NCI-H2107 treated with DMSO at 0.1 percent for 48 hours (cell line): Measurements from ENCODE around the gene TM4SF5.

ENCODE experiments used
- DNase-seq: peaks from one replicate; lab custom pipeline; 2025; ENCODE audit not compliant: unreplicated experiment; lab: John Stamatoyannopoulos, UW

TM4SF5 gene

DNA sequence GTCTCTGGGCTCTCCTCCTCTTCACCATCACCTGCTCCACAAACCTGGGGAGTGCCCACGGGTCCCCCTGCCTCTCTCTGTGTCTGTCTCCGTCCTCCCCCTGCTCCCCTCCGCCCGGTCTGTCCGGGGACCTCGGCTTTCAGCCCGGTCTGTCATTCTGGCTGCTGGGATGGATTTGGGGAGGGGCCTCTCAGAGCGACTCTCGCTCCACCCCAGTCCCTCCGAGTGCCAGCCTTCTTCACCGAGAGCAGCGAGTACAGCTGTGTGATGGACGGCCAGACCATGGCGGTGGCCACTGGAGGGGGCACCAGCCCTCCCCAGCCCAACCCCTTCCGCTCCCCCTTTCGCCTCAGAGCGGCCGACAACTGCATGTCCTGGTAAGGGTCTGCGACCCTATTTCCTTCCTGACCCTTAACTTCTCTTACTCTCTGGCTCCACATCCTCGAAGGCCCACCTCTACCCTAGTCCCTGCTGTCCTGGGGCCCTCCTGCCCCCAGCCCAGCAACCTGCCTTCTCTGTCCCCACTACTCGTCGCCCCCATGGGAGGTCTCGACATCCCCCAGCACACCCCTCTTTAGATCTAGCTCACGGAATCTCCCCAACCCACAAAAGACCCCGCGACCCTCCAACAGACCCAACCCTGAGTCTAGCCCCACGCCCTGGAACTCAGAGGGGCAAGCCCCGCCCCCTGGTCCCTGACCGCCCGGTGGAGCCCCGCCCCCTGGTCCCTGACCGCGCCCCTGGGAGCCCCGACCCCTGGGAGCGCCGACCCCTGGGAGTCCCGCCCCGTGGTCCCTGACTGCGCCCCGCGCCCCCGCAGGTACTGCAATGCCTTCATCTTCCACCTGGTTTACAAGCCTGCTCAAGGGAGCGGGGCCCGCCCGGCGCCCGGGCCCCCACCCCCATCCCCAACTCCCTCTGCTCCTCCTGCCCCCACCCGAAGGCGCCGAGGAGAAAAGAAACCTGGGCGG is 26.4 kb upstream of the TM4SF5 start:
- no peak for DNase-seq

DNA sequence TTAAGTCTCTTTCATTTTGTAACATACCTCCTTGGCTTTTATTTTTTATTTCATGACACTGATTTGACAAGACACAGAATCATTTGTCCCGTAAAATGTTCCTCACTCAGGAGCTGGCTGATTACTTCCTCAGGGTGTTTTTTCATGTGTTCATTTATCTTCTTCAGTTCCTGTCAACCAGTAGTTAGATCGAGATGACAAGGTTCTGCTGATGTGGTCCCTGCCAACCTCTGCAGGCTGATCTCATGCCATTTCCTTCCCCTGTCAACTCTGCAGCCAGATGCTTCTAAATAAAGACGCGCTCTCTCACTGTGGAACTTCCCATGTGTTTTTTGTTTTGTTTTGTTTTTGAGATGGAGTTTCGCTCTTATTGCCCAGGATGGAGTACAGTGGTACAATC is 23.8 kb upstream of the TM4SF5 start:
- DNase-seq: no peak

DNA sequence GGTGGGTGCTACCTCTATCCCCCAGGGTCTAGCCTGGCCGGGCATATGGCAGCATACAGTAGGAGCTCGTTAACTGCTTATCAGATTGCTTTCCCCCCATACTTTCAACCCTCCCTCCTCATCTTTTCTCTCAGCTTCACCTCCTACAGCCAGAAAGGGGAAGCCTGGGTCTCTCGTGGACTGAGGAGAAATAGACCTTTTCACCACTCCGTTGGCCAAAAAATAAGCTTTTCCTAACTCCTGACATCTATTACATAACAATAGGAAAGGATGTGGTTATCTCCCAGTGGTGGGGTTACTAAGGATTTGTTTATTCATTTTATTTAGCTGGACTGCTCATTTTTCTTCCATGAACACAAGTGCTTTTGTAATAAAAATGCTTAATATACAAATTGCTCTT is 23.0 kb upstream of the TM4SF5 start:
- DNase-seq: no peak

DNA sequence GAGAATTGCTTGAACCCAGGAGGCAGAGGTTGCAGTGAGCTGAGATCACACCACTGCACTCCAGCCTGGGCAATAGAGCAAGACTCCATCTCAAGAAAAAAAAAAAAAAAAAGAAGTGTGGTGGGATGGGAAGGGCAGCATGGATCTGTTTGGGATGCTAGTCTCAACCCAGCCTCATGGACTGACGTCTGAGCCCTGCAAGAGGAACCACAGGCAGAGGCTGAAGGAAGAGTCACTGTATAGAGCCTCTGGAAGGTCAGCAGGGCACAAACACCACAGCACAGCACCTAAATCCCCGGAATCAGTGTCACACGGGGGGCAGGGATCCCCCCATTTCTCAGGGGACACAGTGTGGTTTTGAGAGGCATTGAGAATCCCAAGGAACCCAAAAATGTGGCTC is 21.1 kb upstream of the TM4SF5 start:
- no peak for DNase-seq

DNA sequence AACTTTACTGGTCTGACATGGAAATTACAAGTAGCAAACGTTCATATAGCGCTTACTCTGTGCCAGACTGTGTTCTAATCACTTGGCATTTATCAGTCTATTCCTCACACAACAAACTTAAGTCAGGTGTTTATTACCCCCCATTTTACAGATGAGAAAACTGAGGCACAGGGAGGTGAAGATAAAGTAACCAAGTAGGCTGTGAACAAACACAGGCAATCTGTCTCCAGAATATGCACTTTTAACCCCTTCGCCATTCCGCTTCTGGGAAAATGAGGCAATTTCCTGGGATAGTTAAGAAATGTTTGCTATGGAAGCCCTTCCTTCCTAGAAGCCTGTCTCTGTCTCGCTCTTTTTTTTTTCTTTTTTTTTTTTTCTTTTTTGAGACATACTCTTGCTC is 19.8 kb upstream of the TM4SF5 start:
- no peak for DNase-seq

DNA sequence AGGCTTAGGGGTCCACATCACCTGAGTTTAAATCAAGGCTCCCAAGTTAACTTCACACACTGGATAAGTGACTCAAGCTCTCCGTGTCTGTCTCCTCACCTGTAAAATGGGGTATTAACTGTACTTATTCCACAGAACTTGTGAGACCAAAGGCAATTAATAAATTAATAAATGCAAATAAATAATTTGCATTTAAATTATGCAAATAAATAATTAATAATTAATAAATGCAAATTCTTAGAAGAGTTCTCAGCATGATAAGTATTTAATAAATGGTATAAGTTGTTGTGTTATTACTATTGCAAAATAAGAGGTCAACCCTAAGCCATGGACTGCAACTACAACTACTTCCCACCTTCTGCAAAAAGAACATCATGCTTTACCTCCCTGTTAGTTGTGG is 18.3 kb upstream of the TM4SF5 start:
- DNase-seq: no peak

DNA sequence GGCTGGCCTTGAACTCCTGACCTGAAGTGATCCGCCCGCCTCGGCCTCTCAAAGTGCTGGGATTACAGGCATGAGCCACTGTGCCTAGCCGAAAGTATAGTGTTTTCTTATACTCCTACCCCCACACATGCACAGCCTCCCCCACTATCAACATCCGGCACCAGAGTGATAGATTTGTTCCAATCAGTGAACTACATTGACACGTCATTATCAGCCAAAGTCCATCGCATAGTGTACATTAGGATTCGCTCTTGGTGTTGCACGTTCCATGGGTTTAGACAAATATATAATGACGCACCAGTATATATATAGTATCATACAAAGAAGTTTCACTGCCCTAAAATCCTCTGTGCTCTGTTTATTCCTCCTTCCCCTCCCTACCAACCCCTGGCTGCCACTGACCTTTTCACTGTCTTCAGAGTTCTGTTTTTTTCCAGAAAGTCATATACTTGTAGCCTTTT is 11.9 kb upstream of the TM4SF5 start:
- DNase-seq: no peak

DNA sequence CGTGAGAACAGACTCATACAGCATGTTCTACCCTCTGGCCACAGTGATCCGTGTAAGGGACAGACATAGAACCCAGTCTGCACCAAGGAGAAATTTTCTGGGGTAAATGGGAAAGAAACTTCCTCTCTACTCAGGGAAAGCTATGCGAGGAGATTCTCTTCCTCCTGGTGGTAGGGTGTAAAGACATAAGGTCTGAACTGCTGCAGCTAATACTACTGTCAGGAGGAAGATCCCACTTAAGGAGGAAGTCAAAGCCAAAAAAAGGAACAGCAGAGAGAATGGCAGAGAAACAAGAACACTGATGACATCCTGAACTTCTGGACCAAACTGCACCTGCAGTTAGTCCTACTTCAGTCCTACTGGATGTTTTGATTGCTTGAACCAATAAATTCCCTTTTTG is 7.1 kb upstream of the TM4SF5 start:
- DNase-seq: no peak

DNA sequence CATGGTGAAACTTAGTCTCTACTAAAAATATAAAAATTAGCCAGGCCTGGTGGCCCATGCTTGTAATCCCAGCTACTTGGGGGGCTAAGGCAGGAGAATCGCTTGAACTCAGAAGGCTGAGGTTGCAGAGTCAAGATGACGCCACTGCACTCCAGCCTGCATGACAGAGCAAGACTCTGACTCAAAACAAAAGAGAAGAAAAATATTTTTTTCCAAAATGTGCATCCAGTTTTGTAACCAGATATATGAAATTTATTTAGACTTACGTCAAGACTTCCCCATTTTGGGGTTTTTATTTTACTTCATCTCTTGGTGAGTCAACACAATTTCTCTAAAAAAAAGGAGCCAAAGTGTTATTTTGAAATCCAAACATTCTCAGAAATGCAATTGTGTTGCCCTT is 5.5 kb upstream of the TM4SF5 start:
- DNase-seq: no peak

DNA sequence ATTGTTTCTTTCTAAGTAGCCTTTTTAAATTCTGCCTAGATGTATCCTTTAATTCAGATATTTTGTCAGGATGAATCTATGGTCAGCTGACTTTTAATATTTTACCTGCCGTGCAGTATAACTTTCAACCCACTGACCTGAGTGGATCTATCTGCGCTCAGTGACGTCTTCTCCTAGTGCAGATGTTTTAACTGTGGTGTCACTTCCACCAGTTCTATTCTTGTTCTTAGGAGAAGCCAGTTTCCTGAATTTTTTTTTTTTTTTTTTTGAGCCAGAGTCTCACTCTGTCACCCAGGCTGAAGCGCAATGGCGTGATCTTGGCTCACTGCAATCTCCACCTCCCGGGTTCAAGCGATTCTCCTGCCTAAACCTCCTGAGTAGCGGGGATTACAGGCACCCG is 5.0 kb upstream of the TM4SF5 start:
- DNase-seq: no peak

DNA sequence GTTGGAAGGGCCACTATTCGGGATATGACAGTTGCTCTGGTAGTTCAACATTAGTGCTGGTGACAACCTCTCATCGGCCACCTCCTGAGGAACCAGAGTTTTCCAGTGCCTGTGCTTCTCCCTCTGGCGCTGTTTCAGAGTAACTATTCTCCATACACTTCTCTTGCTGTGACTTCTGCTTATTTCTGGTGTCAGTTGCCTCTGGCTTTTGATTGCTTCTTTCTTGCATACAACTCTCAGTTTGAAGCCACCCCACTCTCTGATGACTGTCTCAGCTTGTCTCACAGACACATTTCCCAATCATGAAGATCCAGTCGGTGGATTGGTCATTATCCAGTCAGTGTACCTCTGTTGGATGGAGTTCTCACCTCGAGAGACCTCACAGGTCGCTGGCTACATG is 3.4 kb upstream of the TM4SF5 start:
- no peak for DNase-seq

DNA sequence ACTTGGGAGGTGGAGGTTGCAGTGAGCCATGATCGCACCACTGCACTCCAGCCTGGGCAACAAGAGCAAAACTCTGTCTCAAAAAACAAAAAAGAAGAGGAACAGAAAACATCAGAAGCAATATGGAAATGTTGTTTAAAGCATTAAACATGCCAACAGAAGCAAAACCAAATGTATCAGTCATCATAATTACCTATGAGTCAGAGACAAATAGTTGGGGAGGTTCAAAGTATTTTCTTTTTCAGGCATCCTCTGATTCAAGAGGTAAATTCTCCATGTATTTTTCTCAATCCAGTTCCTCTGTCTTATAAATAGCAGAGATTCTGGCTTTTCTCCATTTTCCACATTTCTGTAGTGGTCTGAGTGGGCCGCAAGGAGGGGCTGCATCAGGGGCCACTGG is 2.1 kb upstream of the TM4SF5 start:
- no peak for DNase-seq

DNA sequence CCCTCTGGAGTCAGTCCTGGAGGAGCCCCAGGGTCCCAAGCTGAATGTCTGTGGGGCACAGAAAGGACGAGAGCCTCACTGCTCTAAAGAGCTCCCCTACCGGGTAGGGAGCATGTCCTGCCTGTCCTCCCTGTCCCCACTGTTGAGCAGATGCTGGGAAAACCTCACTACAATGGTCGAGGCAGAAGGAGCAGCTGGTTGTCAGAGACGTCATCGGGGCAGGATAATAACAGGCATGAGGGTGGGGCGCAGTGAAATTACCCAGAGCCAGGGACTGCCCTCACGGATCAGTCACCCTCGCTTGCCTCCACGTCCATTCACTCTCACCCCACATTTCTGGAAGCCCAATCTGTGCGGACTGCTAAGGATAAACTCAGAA is 538 bp downstream of the TM4SF5 start:
- DNase-seq: no peak

DNA sequence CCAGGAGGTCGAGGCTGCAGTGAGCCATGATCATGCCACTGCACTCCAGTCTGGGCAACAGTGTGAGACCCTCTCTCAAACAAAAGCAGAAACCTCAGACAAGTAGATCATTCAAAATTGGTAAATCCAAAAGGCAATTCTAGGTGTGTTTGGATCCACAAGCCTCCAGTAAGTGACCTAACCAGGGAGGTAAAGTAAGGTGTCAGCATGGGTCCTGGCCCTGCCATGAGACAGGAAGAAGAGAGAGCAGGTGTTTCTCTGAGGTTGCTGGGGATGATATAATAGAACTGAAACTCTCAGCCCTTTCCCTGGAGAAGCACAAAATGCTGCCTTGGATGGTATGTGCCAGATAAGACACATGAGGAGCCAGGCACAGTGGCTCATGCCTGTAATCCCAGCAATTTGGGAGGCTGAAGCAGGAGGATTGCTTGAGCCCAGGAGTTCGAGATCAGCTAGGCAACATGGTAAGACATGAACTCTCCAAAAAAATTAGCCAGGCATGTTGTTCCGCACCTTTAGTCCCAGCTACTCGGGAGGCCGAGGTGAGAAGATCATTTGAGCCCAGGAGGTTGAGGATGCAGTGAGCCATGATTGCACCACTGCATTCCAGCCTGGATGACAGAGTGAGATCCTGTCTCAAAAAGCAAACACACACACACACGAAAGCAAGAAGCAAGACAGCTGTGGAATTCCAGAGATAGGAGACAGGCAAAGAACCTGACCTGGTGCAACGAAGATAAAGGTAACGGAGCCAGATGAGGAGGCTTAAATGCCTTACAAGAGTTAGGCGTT is 6.5 kb downstream of the TM4SF5 start:
- DNase-seq: no peak

DNA sequence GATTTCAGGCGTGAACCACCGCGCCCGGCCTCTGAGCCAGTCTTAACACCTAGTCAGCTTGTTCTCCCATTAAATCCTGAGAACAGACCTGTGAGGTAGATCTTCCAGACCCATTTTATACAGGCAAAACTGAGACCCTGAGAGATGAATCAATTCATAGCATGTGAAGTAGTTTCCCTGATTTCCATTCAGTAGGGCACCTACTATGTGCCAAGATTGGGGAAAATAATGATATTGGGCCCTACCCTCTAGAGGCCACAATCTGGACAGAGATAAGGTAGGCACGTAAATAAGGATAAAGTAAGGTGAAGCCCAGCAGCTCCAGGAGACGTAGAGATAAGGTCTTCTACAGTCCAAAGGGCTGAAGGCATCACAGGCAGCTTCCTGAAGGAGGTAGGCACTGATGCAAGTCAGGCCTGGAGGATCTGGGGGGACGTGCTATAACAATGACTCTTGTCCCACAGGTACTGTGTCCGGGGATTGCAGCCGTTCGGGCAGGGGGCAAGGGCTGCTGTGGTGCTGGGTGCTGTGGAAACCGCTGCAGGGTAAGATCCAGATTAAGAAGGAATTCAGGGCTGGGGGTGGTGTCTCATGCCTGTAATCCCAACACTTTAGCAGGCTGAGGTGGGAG is 8.8 kb downstream of the TM4SF5 start:
- no peak for DNase-seq

DNA sequence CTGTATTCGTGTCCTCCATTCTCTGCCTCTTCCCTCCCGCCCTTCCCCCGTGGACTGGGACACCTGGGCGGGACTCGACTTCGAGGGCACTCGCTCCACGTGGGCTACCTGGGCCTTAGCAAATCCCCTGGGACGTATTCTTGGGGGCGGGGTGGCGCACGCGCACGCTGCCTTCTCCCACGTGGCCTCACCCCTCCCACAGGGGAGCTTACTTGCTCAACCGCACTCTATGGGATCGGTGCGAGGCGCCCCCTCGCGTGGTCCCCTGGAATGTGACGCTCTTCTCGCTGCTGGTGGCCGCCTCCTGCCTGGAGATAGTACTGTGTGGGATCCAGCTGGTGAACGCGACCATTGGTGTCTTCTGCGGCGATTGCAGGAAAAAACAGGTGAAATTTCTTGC is 11.0 kb downstream of the TM4SF5 start:
- DNase-seq: no peak

DNA sequence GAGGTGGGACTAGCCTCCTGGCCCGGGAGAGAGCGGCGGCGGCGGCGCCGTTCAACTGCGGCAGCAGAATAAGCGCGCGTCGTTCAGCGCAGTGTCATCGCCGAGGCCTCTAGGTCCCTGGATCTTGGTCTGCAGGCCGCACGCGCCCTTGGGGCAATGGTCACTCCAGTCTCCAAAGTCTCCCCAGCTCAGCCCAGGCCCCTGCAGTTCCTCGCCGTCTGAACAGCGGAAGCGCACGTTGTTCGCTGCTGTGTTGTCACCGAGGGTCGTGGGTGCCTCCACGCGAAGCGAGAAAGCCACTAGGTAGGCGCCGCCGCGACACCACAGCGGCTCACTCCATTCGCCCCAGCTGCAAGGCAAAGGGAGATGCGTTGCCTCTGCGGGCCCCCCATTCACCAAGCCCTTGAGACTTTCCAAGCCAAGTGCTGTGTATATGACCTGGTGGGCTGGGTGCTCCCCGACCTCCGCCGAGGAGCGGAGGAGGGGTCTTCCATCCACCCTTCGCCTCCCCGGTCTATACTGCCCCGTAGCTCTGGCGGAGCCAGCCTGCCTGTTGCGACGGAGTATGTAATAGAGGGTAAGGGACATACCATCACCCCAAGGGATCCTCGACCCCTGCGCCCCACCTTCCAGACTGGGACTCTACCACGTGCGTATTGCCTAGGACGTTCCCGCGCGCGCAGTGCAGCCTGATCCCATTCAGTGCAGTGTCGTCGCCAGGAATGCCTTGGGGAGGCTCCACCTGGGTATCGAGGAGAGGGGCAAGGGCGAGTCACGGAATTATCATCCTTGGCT is 13.8 kb downstream of the TM4SF5 start:
- no peak for DNase-seq

DNA sequence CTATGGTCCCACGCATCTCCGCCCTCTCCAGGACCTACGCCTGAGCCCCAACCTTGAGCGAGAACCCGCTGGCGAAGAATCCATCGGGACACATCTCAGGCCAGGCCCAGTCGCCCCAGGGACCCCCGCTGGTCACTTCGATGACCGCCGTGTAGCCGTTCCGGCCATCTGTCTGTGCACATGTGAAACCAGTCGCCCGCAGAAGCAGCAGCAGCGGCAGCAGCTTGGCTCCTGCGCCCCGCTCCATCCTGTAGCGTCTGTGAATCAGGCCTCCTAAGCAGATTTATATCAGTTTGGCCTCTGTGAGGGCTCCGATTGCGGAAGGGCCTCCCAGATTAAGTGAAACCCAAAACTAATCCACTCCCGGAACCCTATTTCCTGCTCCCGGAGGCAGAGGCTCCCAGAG is 14.4 kb downstream of the TM4SF5 start, which contains the start of gene VMO1:
Gene VMO1 (minus strand): TSS at position 259 of the 406 bp plus-strand sequence. CDS start 12 bp downstream, at position 247.
- DNase-seq: no peak

DNA sequence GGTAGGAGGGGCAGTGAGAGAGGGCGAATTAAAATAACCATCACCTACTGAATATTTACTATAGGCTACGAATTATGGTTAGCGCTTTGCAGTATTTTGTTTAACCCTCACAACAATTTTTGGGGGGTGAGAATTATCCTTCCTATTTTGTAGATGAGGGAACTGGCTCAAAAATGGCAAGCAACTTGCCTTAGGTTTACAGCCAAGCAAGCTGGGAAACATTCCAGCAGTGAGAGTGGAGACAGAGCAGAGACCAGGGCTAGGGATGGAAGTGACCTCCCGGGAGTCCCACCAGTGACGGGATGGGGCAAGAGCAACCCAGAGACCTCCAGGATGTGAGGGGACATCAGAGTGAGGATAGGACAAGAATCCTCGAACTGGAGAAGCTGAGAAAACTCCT is 14.8 kb downstream of the TM4SF5 start:
- DNase-seq: no peak

DNA sequence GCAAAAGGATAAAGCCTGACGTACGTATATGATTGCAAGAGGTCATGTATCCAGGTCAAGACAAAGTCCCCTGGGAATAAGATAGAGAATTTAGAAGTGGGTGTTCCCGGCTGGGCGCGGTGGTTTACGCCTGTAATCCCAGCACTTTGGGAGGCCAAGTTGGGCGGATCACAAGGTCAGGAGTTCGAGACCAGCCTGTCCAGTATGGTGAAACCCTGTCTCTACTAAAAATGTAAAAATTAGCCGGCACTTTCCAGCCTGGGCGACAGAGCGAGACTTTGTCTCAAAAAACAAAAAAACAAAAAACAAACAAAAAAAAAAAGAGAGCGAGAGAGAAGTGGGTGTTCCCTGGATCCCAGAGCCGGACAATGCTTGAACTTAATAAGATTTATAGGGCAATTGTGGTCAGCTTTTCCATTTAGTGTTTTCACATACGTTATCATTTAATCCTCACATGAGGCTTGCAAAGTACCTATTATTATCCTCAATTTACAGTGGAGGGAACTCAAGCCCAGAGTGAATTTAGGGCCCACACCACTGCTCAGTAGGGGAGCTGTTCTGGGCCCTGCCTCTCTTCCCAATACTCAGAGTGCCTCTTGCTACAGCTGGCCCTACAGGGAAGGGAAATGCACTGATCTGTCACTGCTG is 16.6 kb downstream of the TM4SF5 start:
- DNase-seq: no peak
